Thyroid gland (tissue), 4 donors: ENCODE data around the gene RNF145. TPM values are rescaled to one million over a fixed set of nuclear protein-coding genes. Genes with fewer than 3 reads are reported as not detected.

Experiments
- DNase-seq, 2 donors: peaks; one replicate each; pipeline ENCODE4 v3.0.0-alpha.2; 2019
- H3K27ac ChIP-seq, 3 donors: fragments of 200-600 bp; sonication (generic); 1 replicate in 2 of 3; 2 replicates in 1 of 3; pipeline ENCODE4 v1.5.1; 2016 to 2019; ENCODE audit warnings: mild to moderate bottlenecking in 1 of 3, moderate library complexity in 1 of 3
- H3K27me3 ChIP-seq: fragments of 200-600 bp; sonication (generic); one replicate; pipeline ENCODE4 v1.5.1; 2019
- H3K36me3 ChIP-seq, 2 donors: fragments of 200-600 bp; sonication (generic); one replicate each; pipeline ENCODE4 v1.5.1; 2016 to 2019
- H3K4me1 ChIP-seq, 2 donors: fragments of 200-600 bp; sonication (generic); one replicate each; pipeline ENCODE4 v1.5.1; 2017 to 2019
- H3K4me3 ChIP-seq, 3 donors: fragments of 200-600 bp; sonication (generic); replicated peaks in 1 of 3; 1 replicate in 2 of 3; 2 replicates in 1 of 3; pipeline ENCODE4 v1.5.1; 2016; ENCODE audit warnings: mild to moderate bottlenecking in 1 of 3
- H3K9me3 ChIP-seq: fragments of 200-600 bp; sonication (generic); one replicate; pipeline ENCODE4 v1.5.1; 2017
- CTCF ChIP-seq, 6 experiments: fragments of 200-600 bp in 3 of 6; fragments of 450-650 bp in 3 of 6; sonication (generic) in 3 of 6; IDR thresholded peaks; one replicate each; pipeline ENCODE4 v1.5.1; 2016 to 2019; ENCODE audit warnings: antibody characterized with exemption in 6 of 6, mild to moderate bottlenecking in 2 of 6, inconsistent platforms in 1 of 6, moderate library complexity in 1 of 6
- POLR2A ChIP-seq, 2 donors: fragments of 450-650 bp; IDR thresholded peaks; one replicate each; pipeline ENCODE4 v1.6.1; 2017; ENCODE audit warnings: antibody characterized with exemption in 2 of 2, mild to moderate bottlenecking in 2 of 2, moderate library complexity in 1 of 2
- WGBS, 2 donors: methylation state at CpG; one replicate each; pipeline ENCODE4 v1.1.5; 2017; 5-methylcytosine and 5-hydroxymethylcytosine counted together
- intact Hi-C: fragments of 100-400 bp; cut with DNase I; formaldehyde crosslinking; loops from one replicate; pipeline ENCODE4 v1.15.1; 2023
- total RNA-seq, 4 donors: library from RNA; depleted of rRNA; stranded (reverse); fragments of >200 nt; gene quantifications; one replicate each; pipeline ENCODE4 v1.2.3, GENCODE V29; 2016

RNF145 gene
- total RNA-seq, 4 donors from 2014 or later, result 59.5 to 88.6 (median 75.6) TPM

GRCh38 chr5:159206818-159207217, 2.5 kb downstream of the RNF145 start:
- 38 to 69% methylated on average over 2 of the region's 2 CpGs for WGBS, 2 donors
- Histone ChIP-seq H3K27ac (peak overlapping the region; percentile 89 to 91 (median 89)), H3K4me1 (peaks cover 13 to 31% of the 10 kb centered on the region in 2 donors), H3K27me3 (no peaks in the 10 kb centered on the region), H3K4me3 (peak overlapping the region in 1 of 3 donors; percentile 84), H3K36me3 (no peaks in the 10 kb centered on the region), H3K9me3 (no peaks in the 10 kb centered on the region)
- intact Hi-C loops, result loop anchor here (5.0 kb wide), 1 partner anchor 50 kb away; no protein-coding TSS in a partner anchor
- no peak for TF ChIP-seq CTCF (IDR thresholded peaks at IDR 0.05)
- no peak for TF ChIP-seq POLR2A (IDR thresholded peaks at IDR 0.05)
- no peak for DNase-seq

- WGBS, 2 donors, result 43 to 53% methylated on average over 2 of the region's 2 CpGs
- H3K4me3 ChIP-seq, result no peak overlapping the region
- intact Hi-C loops, result loop anchor here (5.0 kb wide), 1 partner anchor 49 kb away; no protein-coding TSS in a partner anchor
Measured at GRCh38 chr5:159206368-159206767, 3.0 kb downstream of the RNF145 start.

DNA sequence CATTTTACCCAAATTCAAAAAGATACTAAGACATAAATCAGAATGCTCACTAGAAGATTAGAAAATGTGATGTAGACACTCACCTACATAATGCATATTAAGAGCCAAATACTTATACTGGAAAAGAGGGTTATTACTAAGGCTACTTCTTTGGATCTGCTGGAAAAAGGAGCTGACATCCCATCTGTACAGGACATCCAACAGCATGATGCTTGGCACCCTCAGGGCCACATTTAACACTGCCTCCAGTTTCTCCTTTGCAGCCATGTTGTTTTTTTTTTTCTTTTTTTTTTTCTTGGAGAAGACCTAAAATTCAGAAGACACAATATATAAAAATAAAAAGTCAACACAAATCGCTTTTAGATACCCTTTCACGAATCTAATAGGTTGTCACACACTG, 6.0 kb downstream of the RNF145 start:
- no peak overlapping the region for H3K4me3 ChIP-seq
- no peaks in the 10 kb centered on the region for H3K36me3 ChIP-seq
- intact Hi-C loops, result no loop called here
- H3K27me3 ChIP-seq, result no peaks in the 10 kb centered on the region
- 89 to 91% methylated on average over 2 of the region's 2 CpGs for WGBS, 2 donors
- no peak for DNase-seq
- TF ChIP-seq POLR2A (IDR thresholded peaks at IDR 0.05) (no peak), CTCF (IDR thresholded peaks at IDR 0.05) (no peak)
- H3K27ac ChIP-seq, result no peak overlapping the region
- no peaks in the 10 kb centered on the region for H3K9me3 ChIP-seq
- H3K4me1 ChIP-seq, result peaks cover 0 to 25% of the 10 kb centered on the region in 2 donors

More at GRCh38 chr5:159206368-159206767, 3.0 kb downstream of the RNF145 start:
- no peak for TF ChIP-seq POLR2A (IDR thresholded peaks at IDR 0.05)
- no peak for TF ChIP-seq CTCF (IDR thresholded peaks at IDR 0.05)
- DNase-seq, result no peak
- no peaks in the 10 kb centered on the region for H3K9me3 ChIP-seq
- no peaks in the 10 kb centered on the region for H3K27me3 ChIP-seq
- H3K4me1 ChIP-seq, result peaks cover 9 to 27% of the 10 kb centered on the region in 2 donors
- no peaks in the 10 kb centered on the region for H3K36me3 ChIP-seq
- H3K27ac ChIP-seq, result peak overlapping the region; percentile 89 to 91 (median 89)

GRCh38 chr5:159202151-159202550, 7.2 kb downstream of the RNF145 start:
- intact Hi-C loops, result no loop called here
- WGBS, 2 donors, result 72 to 74% methylated on average over 4 of the region's 4 CpGs
- no peak overlapping the region for H3K4me3 ChIP-seq
- no peaks in the 10 kb centered on the region for H3K36me3 ChIP-seq
- H3K4me1 ChIP-seq, result peaks cover 0 to 25% of the 10 kb centered on the region in 2 donors
- H3K9me3 ChIP-seq, result no peaks in the 10 kb centered on the region
- DNase-seq, result no peak
- TF ChIP-seq CTCF (IDR thresholded peaks at IDR 0.05), result no peak
- TF ChIP-seq POLR2A (IDR thresholded peaks at IDR 0.05), result no peak
- H3K27ac ChIP-seq, result no peak overlapping the region
- no peaks in the 10 kb centered on the region for H3K27me3 ChIP-seq

DNA sequence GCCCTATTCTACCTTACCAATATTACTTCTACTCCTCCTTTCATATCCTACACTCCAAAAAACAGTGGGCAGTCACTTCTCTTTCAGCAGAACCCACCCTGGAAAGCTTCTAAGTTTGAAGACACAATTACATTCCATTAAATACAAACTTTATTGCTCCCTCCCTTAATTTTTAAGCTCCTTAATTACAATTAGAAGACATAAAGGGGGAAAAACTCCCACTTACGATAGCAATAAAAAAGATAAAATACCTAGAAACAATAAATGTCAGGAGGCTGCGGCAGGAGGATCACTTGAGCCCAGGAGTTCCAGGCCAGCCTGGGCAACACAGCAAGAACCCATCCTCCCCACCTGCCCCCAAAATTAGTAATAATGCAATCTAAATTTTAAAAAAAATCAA, 9.6 kb downstream of the RNF145 start:
- no peaks in the 10 kb centered on the region for H3K36me3 ChIP-seq
- WGBS, 2 donors, result 94 to 97% methylated on average over 2 of the region's 2 CpGs
- no peaks in the 10 kb centered on the region for H3K9me3 ChIP-seq
- intact Hi-C loops, result no loop called here
- H3K27me3 ChIP-seq, result no peaks in the 10 kb centered on the region
- TF ChIP-seq CTCF (IDR thresholded peaks at IDR 0.05) (no peak), POLR2A (IDR thresholded peaks at IDR 0.05) (no peak)
- H3K4me3 ChIP-seq, result no peak overlapping the region
- H3K27ac ChIP-seq, result no peak overlapping the region
- peaks cover 0 to 6% of the 10 kb centered on the region in 2 donors for H3K4me1 ChIP-seq
- no peak for DNase-seq
